Testis (tissue), 3 donors: ENCODE measurements around the gene TMEM63B. TPM values are rescaled to one million over a fixed set of nuclear protein-coding genes. Genes with fewer than 3 reads are reported as not detected.

ENCODE experiments used
- DNase-seq: peaks from one replicate; pipeline ENCODE4 v3.0.0-alpha.2; 2019
- H3K27ac ChIP-seq, 2 donors: fragments of 200-600 bp; sonication (generic); one replicate each; pipeline ENCODE4 v1.5.1; 2019
- H3K27me3 ChIP-seq: fragments of 200-600 bp; sonication (generic); one replicate; pipeline ENCODE4 v1.5.1; 2019
- H3K36me3 ChIP-seq: fragments of 200-600 bp; sonication (generic); one replicate; pipeline ENCODE4 v1.5.1; 2017; ENCODE audit warnings: low read depth; ENCODE audit errors: missing control alignments
- H3K4me1 ChIP-seq: fragments of 200-600 bp; sonication (generic); one replicate; pipeline ENCODE4 v1.5.1; 2019
- H3K4me3 ChIP-seq, 2 donors: fragments of 200-600 bp; sonication (generic); one replicate each; pipeline ENCODE4 v1.5.1; 2017 to 2019
- H3K9me3 ChIP-seq: fragments of 200-600 bp; sonication (generic); one replicate; pipeline ENCODE4 v1.5.1; 2017
- CTCF ChIP-seq, 3 experiments: fragments of 450-650 bp in 2 of 3; fragments of 200-600 bp in 1 of 3; sonication (generic) in 1 of 3; IDR thresholded peaks; one replicate each; pipeline ENCODE4 v1.5.1; 2016 to 2019; ENCODE audit warnings: antibody characterized with exemption in 3 of 3, mild to moderate bottlenecking in 2 of 3, moderate library complexity in 1 of 3
- POLR2A ChIP-seq: fragments of 450-650 bp; IDR thresholded peaks from one replicate; pipeline ENCODE4 v1.6.1; 2017; ENCODE audit warnings: antibody characterized with exemption, mild to moderate bottlenecking, moderate library complexity
- WGBS, 2 donors: methylation state at CpG; one replicate each; pipeline ENCODE4 v1.1.5; 2018; 5-methylcytosine and 5-hydroxymethylcytosine counted together
- intact Hi-C: fragments of 100-400 bp; cut with DNase I; formaldehyde crosslinking; loops from one replicate; pipeline ENCODE4 v1.15.1; 2023; ENCODE audit warnings: low total_unique reads
- polyA plus RNA-seq: library from polyadenylated mRNA; stranded (reverse); fragments of 350-450 nt; fragmentation: Illumina TruSeq; extraction: RNeasy Lipid Tissue Mini Kit (QIAGEN cat#74804); gene quantifications from one replicate; pipeline ENCODE4 v1.2.3, GENCODE V29; 2014; ENCODE audit warnings: low read depth, low replicate concordance; ENCODE audit not compliant: insufficient read depth
- total RNA-seq, 2 donors: library from RNA; depleted of rRNA; stranded (reverse); fragments of >200 nt; gene quantifications; one replicate each; pipeline ENCODE4 v1.2.3, GENCODE V29; 2016

TMEM63B gene
- total and polyA plus RNA-seq, 3 donors from 2014 or later = 79.0 to 170 (median 139) TPM

- H3K4me3 ChIP-seq = no peak overlapping the region
- no peak for DNase-seq
- intact Hi-C loops = no loop called here
- WGBS, 2 donors = 86 to 91% methylated on average over 5 of the region's 5 CpGs
- no peak for TF ChIP-seq CTCF (IDR thresholded peaks at IDR 0.05)
- no peak for TF ChIP-seq POLR2A
- no peaks in the 10 kb centered on the region for H3K27me3 ChIP-seq
- no peak overlapping the region for H3K27ac ChIP-seq
- H3K36me3 ChIP-seq = no peaks in the 10 kb centered on the region
- no peaks in the 10 kb centered on the region for H3K9me3 ChIP-seq
- peaks cover 11% of the 10 kb centered on the region for H3K4me1 ChIP-seq
Measured at GRCh38 chr6:44115866-44116265, 11.5 kb upstream of the TMEM63B start.

GRCh38 chr6:44116641-44117382 lies 10.5 kb upstream of the TMEM63B start:
- Histone ChIP-seq H3K4me1 (peaks cover 11% of the 10 kb centered on the region), H3K4me3 (no peak overlapping the region), H3K27ac (no peak overlapping the region), H3K9me3 (no peaks in the 10 kb centered on the region), H3K27me3 (no peaks in the 10 kb centered on the region), H3K36me3 (no peaks in the 10 kb centered on the region)
- intact Hi-C loops = no loop called here
- TF ChIP-seq POLR2A (no peak), CTCF (IDR thresholded peaks at IDR 0.05) (no peak)
- 55 to 61% methylated on average over 4 of the region's 4 CpGs for WGBS, 2 donors
- DNase-seq = no peak

GRCh38 chr6:44117397-44118128 lies 9.8 kb upstream of the TMEM63B start:
- H3K4me1 ChIP-seq = peaks cover 13% of the 10 kb centered on the region
- intact Hi-C loops = no loop called here
- no peak overlapping the region for H3K4me3 ChIP-seq

GRCh38 chr6:44119704-44120262 lies 7.6 kb upstream of the TMEM63B start:
- TF ChIP-seq CTCF (IDR thresholded peaks at IDR 0.05) = no peak
- Histone ChIP-seq H3K9me3 (no peaks in the 10 kb centered on the region), H3K4me1 (peaks cover 28% of the 10 kb centered on the region), H3K36me3 (no peaks in the 10 kb centered on the region), H3K27ac (no peak overlapping the region), H3K27me3 (no peaks in the 10 kb centered on the region), H3K4me3 (no peak overlapping the region)
- 44 to 53% methylated on average over 5 of the region's 5 CpGs for WGBS, 2 donors
- no peak for DNase-seq
- intact Hi-C loops = no loop called here

More at GRCh38 chr6:44117397-44118128, 9.8 kb upstream of the TMEM63B start:
- 64 to 86% methylated on average over 6 of the region's 6 CpGs for WGBS, 2 donors
- no peak overlapping the region for H3K27ac ChIP-seq
- no peaks in the 10 kb centered on the region for H3K36me3 ChIP-seq
- no peaks in the 10 kb centered on the region for H3K27me3 ChIP-seq
- TF ChIP-seq POLR2A = no peak
- no peak for TF ChIP-seq CTCF (IDR thresholded peaks at IDR 0.05)
- no peak for DNase-seq
- no peaks in the 10 kb centered on the region for H3K9me3 ChIP-seq
